ENCODE data around the gene NISCH.

Gene NISCH

DNA sequence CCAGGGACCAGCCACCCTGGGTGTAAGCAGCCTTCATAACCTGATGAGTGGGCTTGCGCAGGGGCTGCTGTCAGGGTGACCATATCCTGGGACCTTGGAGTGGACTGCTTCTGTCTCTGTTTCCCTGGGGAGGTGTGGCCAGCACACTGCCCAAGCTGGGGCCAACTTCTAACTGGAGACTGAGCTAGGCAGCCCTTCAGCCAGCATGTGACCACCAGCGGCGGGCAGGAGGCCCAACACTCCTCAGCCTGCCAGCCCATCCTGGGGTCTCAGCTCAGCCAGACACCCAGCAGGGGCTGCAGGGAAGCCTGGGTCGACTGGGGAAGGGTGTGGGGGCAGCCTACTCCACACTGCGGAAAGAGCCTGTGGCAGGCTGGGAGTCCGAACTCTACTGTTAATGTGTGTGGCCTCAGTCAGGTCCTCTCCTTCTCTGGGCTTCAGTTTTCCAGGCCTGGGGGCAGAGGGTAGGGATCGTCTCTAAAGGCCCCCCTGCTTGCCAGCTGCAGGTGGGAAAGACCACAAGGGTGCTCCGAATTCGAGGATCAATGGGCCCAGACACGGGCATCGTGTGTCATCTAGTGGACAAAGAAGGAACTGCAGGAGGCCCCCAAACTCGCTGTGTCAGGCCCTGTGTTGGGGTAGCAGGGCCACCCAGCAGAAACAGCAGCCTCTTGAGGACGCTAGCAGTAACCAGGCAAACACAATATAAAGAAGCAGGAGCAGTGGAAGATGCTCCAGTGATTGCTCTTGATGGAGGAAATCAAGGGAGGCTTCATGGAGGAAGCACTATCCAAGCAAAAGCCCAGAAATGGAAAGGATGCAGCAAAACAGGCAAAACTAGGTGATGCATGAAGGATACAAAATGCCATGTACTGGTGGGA is 8.5 kb upstream of the NISCH start:
- DNase-seq (ENCODE audit: low spot score), result peak; percentile 48
- CTCF ChIA-PET, result interaction anchor here (0.5 to 1.5 kb wide), 9 partner anchors 14 to 176 kb away, joined by 3 to 8 read pairs (median 3); no protein-coding TSS in a partner anchor
- POLR2A ChIA-PET (ENCODE audit: low non-redundant PET), result no interaction called here
- TF ChIP-seq, protein P1, sequence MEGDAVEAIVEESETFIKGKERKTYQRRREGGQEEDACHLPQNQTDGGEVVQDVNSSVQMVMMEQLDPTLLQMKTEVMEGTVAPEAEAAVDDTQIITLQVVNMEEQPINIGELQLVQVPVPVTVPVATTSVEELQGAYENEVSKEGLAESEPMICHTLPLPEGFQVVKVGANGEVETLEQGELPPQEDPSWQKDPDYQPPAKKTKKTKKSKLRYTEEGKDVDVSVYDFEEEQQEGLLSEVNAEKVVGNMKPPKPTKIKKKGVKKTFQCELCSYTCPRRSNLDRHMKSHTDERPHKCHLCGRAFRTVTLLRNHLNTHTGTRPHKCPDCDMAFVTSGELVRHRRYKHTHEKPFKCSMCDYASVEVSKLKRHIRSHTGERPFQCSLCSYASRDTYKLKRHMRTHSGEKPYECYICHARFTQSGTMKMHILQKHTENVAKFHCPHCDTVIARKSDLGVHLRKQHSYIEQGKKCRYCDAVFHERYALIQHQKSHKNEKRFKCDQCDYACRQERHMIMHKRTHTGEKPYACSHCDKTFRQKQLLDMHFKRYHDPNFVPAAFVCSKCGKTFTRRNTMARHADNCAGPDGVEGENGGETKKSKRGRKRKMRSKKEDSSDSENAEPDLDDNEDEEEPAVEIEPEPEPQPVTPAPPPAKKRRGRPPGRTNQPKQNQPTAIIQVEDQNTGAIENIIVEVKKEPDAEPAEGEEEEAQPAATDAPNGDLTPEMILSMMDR (conservative IDR thresholded peaks at IDR 0.05; ENCODE audit: low read depth), result peak; percentile 99
- no peak overlapping the region for H3K27ac ChIP-seq

DNA sequence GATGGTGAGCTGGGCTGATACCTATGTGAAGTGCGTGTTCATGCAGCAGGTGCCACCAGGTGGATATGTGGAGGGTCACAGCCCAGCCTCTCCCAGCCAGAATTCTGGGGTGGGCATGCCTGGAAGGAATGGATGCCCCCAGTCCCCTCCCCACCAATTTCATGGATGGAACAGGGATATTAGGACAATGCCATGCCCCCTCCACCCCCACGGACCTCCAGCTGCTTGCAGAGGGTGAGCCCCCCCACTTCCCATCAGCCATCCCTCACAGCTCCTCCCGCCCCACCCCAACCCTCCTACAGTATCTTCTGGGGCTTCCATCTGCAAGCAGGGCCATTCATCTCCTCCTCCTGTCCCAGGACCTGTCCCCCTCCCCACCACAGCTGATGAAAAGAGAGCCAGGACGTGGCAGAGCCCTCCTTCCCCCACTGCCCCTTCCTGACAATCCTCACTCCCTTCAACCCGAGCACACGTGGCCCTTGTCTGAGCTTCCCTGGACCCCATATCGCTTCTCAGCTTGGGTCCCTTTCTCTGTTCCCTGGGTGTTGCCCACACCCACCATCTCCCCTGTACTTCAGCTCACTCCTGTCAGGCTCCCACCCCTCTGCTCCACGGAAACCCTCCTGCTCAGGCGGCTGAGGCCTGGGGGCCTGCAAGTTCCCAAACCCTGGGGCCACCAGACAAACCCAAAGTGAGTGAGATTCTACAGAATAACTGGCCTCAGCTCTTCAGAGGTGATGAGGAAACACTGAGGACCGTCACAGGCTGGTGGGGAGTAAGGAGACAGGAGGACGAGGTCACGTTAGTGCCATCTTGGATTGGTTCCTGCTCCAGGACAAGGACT is 7.7 kb upstream of the NISCH start:
- ChIA-PET POLR2A (ENCODE audit: low non-redundant PET) (no interaction called here), CTCF (interaction anchor here (0.6 to 1.1 kb wide), 6 partner anchors 9 to 177 kb away, joined by 3 to 4 read pairs (median 3); no protein-coding TSS in a partner anchor)
- no peak overlapping the region for H3K27ac ChIP-seq
- TF ChIP-seq, protein P1 (conservative IDR thresholded peaks at IDR 0.05; ENCODE audit: low read depth), result no peak
- DNase-seq (ENCODE audit: low spot score), result no peak

DNA sequence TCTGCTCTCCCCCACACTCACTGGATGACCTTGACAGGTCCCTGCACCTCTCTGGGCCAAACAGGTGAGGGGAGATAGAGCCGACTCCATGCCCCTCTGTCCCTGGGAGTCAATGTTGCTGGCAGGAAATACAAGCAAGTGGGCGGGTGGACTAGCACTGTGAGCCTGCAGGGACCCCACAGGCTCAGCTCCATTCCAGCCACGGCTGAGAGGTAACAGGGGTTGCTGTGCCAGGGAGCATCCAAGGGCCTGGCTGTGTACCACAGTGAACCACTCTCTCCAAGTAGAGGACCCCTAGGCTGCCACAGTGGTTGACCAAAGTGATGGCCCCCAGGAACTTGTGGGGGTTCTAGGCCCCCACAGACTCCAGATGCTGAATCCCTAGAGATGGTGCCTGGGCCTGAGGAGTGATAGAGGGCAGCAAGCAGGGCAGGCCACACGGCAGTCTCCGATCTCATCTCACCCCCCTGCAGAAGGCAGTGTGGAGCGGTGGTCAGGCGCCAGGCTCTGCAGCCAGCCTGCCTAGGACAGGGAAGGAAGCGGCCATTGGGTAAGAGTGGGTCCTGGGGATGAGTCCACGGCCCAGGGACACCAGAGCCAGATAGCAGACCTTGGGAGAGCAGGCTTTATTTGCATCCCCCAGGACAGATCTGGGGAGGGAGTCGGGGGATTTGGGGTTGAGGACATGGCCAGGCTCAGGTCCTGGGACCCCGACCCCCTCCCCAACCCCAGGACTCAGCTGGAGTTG is 4.7 kb upstream of the NISCH start:
- ChIA-PET POLR2A (ENCODE audit: low non-redundant PET) (no interaction called here), CTCF (interaction anchor here (0.7 to 1.0 kb wide), 2 partner anchors 12 to 17 kb away, joined by 3 read pairs; no protein-coding TSS in a partner anchor)
- no peak for DNase-seq (ENCODE audit: low spot score)
- H3K27ac ChIP-seq, result peak overlapping the region; percentile 77
- TF ChIP-seq, protein P1 (conservative IDR thresholded peaks at IDR 0.05; ENCODE audit: low read depth), result no peak

DNA sequence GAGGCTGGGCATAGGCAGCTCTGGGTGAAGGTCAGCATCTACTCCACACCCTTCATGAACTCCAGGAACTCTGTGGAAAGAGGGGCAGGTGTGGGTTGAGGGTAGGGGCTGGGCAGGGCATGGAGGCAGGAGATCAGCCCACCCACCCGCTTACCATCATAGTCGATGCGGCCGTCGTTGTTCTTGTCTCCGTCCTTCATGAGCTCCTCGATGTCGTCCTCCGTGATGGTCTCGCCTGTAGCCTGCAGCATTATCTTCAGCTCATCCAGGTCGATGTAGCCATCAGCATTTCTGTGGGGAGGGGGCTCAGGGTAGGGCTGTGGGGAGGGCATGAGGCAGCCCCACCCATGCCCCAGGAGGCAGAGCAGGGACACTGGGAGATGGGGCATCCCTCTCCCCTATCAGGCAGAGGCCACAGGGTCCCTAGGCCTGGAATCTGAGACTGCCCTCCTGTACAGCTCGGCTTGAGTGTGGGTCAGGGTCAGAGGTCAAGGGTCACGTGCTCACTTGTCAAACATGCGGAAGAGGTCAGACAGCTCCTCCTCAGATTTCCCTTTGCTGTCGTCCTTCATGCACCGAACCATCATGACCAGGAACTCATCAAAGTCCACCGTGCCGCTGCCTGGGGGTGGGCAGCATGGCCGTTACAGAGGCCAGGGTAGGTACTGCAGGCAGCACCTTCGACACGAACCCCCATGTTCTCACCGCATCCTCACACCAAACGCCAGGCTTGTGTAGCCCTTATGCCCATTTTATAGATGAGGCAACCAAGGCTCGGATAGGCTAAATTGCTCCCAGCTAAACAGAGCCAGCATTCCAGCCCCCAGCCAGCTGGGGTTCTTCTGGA is 3.9 kb upstream of the NISCH start:
- ChIA-PET POLR2A (ENCODE audit: low non-redundant PET) (no interaction called here), CTCF (no interaction called here)
- TF ChIP-seq, protein P1 (conservative IDR thresholded peaks at IDR 0.05; ENCODE audit: low read depth), result no peak
- peak overlapping the region; percentile 77; the same call in 1 of the 2 replicates for H3K27ac ChIP-seq
- DNase-seq (ENCODE audit: low spot score), result no peak

DNA sequence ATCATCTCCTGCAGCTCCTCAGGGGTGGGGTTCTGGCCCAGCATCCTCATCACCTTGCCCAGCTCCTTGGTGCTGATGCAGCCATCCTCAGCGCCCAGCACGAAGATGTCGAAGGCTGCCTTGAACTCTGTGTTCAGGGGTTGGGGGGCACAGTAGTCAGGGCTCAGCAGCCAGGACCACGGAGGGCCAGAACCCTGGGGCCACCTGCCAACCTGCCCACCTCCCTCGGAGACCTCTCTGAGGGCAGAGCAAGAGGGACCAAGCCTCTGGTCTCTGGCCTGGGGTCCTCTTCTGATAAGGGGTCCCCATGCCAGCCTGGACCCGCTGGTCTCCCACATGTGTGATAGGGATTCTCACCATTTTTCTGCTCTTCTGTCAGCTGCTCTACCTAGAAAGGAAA is 3.3 kb upstream of the NISCH start:
- ChIA-PET CTCF (no interaction called here), POLR2A (ENCODE audit: low non-redundant PET) (no interaction called here)
- DNase-seq (ENCODE audit: low spot score), result no peak
- no peak overlapping the region for H3K27ac ChIP-seq
- TF ChIP-seq, protein P1 (conservative IDR thresholded peaks at IDR 0.05; ENCODE audit: low read depth), result no peak

Data from RWPE1 (cell line).